ENCODE results near the gene FKRP.
A peak's percentile ranks its signal among the peaks of the same experiment; 100 is the strongest.
"Not testable (repeated sequence)": the region's sequence is repeated elsewhere in the genome, so short reads cannot be mapped to it uniquely, and the experiment has no call there.

FKRP gene, protein sequence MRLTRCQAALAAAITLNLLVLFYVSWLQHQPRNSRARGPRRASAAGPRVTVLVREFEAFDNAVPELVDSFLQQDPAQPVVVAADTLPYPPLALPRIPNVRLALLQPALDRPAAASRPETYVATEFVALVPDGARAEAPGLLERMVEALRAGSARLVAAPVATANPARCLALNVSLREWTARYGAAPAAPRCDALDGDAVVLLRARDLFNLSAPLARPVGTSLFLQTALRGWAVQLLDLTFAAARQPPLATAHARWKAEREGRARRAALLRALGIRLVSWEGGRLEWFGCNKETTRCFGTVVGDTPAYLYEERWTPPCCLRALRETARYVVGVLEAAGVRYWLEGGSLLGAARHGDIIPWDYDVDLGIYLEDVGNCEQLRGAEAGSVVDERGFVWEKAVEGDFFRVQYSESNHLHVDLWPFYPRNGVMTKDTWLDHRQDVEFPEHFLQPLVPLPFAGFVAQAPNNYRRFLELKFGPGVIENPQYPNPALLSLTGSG

DNA sequence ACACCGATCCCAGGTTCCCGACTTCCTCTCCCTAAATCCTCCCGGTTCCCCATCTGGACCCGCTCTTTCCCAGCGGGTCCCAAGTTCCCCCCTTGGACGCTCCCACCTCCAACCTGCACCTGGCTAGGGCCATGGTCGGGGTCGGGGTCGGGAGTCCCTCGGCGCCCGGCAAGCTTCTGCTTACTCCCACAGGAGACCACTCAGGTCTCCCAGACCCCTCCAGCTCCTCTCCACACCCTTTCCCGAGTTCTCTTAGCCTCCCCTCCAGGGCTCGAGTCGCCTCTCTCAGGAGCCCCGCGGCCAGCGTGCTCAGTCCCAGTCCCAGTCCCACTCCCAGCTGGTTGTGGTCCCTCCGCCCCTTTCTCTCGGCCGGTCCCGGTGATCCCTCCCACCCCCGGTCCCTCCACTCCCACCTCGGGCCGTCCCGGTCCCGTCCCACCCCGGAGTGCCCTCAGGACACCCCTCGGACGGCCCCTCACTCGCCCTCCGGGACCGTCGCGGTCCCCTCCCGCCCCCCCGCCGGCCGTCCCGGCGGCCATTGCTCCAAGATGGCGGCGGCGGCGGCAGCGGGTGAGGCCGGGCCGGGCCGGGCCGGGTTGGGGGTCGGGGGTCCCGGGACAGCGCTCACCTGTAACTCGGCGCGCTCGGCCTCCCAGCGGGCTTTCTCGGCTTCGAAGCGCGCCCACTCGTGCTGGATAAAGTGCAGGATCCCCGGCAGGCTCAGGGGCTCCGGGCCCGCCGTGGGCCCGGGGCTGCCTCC lies at the start of gene FKRP:
FKRP (plus strand) TSS at position 537 of the 760 bp plus-strand sequence. CDS start 9,394 bp downstream, outside the sequence.
- DNase-seq, result no peak

DNA sequence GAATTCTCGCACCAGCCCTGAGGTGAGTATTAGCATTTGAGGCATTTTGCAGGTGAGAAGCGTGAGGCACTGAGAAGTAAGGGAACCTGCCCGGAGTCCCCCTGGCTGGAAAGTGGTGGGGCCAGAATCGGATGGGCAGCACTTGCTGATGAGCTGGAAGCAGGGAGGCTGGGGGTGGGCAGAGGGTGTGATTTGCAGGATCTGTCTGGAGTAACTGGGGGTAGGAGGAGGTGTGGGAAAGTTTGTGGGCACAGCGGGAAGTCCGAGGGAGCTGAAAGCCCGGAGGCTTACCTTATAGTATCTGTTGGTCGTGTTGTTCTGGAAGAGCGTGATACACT lies 49.0 kb upstream of the FKRP start:
- no peak for DNase-seq

DNA sequence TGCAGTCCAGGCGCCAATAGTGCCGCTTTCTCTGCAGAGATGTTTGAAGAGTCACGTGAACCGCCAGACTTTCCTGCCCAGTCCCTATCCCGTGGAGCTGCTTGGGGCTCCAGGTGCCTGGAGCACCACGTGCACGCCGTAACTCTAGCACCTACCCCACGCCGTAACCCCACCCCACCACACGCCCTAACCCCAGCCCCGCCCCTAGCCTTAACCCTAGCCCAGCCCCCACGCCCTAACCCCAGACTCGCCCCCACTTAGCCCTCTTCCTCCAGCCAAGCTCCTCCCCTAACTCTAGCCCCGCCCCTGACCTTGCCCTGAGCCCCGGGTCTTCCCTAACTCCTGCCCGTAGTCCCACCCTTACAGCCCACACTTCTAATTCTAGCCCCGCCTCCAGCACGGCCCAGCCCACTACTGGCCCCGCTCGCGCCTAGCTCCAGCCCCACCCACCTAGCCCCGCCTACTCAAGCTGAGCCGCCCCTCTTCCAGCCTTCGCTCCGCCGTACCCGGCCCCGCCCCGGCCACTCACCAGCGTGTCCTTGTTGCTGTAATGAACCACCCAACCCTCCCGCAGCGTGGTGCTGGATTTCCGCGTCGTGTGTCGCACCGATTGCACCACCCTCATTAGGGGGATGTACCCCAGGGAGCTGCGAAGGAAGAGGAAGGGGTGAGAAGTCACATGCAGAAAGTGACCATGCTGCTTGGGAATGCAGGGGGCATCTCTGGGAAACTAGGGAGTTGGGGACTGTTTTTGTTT lies 48.5 kb upstream of the FKRP start:
- no peak for DNase-seq

- DNase-seq, result no peak
Measured at GRCh38 chr19:46698395-46699321, 47.2 kb upstream of the FKRP start.

DNA sequence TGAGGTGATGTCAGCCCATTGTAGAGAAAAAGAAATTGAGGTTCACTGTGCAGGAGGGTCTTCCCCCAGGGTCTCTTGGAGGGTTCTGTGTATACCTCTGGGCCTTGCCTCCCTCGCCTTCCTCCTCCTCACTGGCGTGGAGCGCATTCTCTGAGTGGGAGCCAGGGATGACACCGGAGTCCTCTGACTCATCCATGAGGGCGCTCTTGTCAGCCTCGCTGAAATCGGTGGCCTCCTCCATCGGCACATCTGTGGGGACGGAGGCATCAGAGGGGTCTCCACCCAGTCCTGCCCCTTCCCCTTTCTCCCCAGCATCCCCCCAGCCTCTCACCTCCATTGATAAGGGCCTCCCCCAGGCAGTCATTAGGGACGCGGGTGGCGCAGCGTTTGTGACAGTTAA lies 45.2 kb upstream of the FKRP start:
- no peak for DNase-seq

GRCh38 chr19:46704379-46705076 lies 41.3 kb upstream of the FKRP start:
- DNase-seq, result no peak

- DNase-seq, result no peak
Measured at GRCh38 chr19:46710687-46711086, 35.2 kb upstream of the FKRP start.

- not testable (repeated sequence) for DNase-seq
Measured at GRCh38 chr19:46712768-46713338, 33.0 kb upstream of the FKRP start.

- DNase-seq, result peak; percentile 66
Measured at GRCh38 chr19:46713781-46714443, 31.9 kb upstream of the FKRP start.

DNA sequence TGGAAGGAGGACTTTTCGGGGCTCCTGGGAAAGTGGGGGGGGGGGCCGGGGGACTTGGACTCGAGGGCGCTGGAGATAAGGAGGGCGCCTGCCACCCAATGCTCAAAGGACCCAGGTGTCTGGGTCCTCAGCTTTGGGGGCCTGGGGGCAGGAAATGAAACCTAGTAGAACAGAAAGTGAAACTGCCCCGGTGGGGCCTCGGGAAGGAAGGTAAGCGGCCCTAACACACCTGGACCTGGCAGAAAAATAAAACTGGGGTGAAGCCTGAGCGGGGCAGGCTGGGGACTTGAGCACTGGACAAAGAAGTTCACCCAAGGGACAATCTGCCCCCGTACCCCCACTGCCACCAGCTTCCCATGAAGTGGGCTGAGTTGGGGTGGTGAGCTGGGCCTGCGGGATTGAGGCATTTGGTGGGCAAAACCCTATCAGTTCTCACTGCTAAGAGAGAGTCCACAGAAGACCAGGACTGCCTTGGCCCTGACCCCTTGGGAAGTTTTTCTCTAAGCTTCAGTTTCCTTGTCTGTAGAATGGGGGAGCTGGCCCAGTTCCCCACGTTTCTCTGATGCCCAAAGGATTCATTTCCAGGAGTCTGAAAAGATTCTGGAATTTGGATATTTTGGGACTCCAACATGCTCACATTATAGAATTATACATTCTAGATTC lies 31.3 kb upstream of the FKRP start:
- no peak for DNase-seq

DNA sequence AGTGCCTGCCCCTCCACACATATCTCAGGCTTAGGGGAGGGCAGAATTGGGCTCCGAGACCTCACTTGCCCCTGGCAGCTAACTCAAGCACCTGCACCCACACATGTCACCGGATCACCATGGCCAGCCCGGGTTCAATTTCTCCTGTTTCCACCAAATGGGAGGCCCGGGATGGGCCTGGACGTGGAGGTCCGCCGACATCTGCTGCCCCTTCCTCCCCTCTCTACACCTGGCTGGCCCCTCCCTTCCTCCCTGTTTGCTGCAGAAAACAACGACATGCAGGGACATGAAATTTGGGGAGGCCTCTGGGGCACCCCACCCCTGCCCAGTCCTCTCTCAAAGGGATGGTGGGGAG lies 30.3 kb upstream of the FKRP start:
- no peak for DNase-seq

- DNase-seq, result no peak
Measured at GRCh38 chr19:46715975-46716671, 29.7 kb upstream of the FKRP start.

GRCh38 chr19:46716672-46717033 lies 29.2 kb upstream of the FKRP start:
- no peak for DNase-seq

DNA sequence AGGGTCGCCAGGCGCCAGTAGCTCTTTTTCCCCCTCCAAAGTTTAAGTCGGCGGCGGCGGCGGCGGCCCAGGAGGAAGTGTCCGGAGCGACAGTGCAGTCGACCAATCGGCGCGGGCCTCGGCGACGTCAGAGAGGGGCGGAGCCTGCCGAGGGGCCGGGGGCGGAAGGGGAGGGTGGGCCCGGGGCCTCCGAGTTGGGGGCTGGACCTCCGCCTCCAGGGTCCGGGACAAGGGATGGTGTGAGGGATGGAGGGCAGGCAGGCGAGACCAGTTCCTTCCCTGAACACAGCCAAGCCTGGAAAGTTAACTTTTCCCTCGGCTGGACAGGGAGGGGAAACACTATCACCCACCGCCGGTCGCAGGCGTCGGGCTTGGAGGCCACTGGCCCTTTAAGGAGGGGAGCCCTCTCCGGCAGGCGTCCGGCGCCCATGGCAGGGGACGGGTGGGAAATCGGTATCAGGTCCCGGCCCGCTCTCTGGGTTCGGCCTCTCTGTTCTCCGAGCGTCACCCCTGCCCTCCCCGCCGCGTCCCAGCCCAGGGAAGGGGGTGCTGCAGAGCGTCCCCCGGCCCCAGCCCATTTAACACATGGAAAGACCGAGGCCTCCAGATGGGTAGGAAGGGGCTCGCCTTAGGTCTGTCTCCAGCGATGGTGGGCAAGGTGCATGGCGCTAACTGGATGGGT lies 28.7 kb upstream of the FKRP start, which contains the start of gene PRKD2:
PRKD2 (minus strand) TSS at position 81 of the 682 bp plus-strand sequence. CDS start 744 bp downstream, outside the sequence.
- DNase-seq, result peak; percentile 24

- no peak for DNase-seq
Measured at GRCh38 chr19:46717716-46718143, 28.1 kb upstream of the FKRP start.

DNA sequence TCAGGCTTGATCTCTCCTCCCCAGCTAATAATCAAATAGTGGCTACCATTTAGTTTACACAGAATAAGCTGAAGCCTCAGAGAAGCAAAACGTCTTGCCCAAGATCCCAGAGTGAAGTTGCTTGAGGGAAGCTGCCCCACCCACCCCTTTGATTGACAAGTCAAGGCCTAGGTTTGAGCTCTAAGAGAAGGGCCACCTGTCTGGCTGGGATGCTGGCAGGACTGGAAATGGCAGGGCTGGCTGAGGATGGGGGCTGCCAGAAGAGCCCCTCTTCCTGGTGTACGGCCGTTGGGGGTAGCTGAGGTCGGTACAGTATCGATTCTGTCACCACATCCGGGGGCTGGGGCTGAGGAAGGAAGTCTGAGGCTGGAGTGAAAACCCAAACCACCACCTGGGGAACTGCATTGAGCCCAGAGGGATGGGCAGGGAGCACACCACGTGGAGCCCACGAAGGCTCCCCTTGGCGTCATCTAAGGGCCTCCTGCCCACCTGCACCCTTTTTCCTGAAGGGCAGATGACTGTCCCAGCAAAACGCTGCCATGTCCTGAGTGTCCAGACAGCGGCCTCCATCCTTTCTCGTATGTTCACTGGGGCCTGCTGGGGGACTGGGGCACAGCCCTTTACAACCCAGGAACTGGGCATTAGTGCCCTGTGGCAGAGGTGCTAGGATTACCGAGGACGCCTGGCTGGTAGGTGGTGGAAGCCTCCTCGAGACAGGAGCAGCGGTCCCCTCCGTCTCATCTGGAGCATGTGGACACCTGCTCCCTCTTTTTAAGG lies 27.5 kb upstream of the FKRP start:
- peak; percentile 69 for DNase-seq

- peak; percentile 69 for DNase-seq
Measured at GRCh38 chr19:46718934-46719622, 26.8 kb upstream of the FKRP start.

All from GF-D8 (cell line).